KOPT-K1 (cell line): Measurements from ENCODE around the gene RPA3.

Source experiments
- H3K27ac ChIP-seq: fragments of 200-600 bp; sonication (generic); 2 replicates; pipeline ENCODE4 v1.5.1; 2016; ENCODE audit warnings: antibody characterized with exemption, mild to moderate bottlenecking, low read depth, low read length; ENCODE audit not compliant: poor library complexity, severe bottlenecking
- H3K36me3 ChIP-seq: fragments of 200-600 bp; sonication (generic); 2 replicates; pipeline ENCODE4 v1.5.1; 2017; ENCODE audit warnings: antibody characterized with exemption, mild to moderate bottlenecking, low read length, moderate library complexity; ENCODE audit not compliant: insufficient read depth
- H3K9me3 ChIP-seq: fragments of 200-600 bp; sonication (generic); 2 replicates; pipeline ENCODE4 v1.5.1; 2017; ENCODE audit warnings: antibody characterized with exemption, low read length, mild to moderate bottlenecking; ENCODE audit not compliant: insufficient read depth, poor library complexity, severe bottlenecking

RPA3 gene

GRCh38 chr7:7718492-7718891, at the start of gene RPA3:
TSS of gene RPA3 (minus strand) at chr7:7718607. CDS start at chr7:7640418, 78,189 bp downstream.
- Histone ChIP-seq H3K9me3 (peaks cover 6% of the 10 kb centered on the region), H3K27ac (peak within 1 kb of the TSS; percentile 74), H3K36me3 (no peaks in the 10 kb centered on the region)

DNA sequence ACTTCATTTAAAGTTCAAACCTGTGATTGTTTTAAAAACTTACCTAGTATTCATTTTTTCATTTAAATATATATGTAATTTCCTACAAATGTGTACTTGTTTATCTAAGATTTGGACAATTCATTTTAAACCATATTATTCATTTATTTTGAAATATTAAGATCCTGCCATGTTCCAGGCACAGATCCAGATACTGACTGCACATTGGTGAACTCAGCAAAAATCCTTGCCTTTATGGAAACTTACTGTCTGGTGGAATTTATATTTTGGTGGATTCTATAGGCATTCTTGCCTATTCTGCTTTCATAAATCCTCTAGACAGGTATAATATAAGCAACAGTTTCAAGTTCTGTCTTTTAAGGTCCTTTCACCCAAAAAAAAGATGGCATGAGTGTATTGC, 48.3 kb upstream of the RPA3 start:
- no peak overlapping the region for H3K27ac ChIP-seq
- H3K36me3 ChIP-seq = no peaks in the 10 kb centered on the region
- no peaks in the 10 kb centered on the region for H3K9me3 ChIP-seq

- Histone ChIP-seq H3K36me3 (no peaks in the 10 kb centered on the region), H3K9me3 (no peaks in the 10 kb centered on the region), H3K27ac (no peak overlapping the region)
Measured at GRCh38 chr7:7765422-7765821, 47.0 kb upstream of the RPA3 start.

DNA sequence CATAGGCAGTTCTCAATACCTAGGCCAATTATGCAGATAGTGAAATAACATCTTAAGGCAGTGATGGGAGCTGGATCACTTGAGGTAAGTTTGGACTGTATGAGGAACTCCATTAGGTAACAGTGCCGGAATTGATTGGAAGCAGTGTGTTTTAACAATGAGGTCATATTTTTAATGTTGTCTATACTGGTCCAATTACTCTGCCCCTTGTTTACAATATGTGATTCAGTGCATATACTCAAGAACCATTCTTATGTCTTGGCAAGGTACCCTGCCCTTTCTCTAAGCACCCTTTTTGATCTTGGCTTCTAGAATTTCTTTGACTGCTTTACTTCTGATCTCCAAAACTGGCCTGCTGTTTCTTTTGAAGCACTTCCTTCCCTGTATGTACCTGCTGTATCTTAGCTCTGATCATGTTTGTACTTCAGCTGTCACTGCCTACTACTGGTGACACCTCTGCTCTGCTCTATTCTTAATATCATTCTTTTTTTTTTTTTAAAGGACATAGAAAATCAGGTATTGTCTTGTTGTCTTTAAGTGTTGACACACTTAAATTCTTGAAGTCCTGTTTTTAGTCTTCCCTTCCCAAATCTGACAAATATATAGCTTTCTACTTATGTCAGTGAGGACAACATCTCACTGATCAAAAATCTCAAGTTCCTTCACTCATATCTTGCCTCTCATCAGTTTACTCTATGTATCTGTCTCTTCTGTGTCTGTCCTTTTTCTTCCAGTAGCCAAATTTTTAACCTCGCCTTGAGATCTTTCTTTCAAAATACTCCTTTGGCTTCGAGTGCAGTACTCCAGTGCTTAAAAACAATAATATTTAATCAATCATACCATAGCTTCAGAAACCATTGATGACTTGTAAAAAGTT, 46.4 kb upstream of the RPA3 start:
- Histone ChIP-seq H3K9me3 (no peaks in the 10 kb centered on the region), H3K36me3 (no peaks in the 10 kb centered on the region), H3K27ac (no peak overlapping the region)

- H3K9me3 ChIP-seq = no peaks in the 10 kb centered on the region
- H3K36me3 ChIP-seq = no peaks in the 10 kb centered on the region
- peak overlapping the region; percentile 80 for H3K27ac ChIP-seq
Measured at GRCh38 chr7:7761974-7762779, 43.8 kb upstream of the RPA3 start.

DNA sequence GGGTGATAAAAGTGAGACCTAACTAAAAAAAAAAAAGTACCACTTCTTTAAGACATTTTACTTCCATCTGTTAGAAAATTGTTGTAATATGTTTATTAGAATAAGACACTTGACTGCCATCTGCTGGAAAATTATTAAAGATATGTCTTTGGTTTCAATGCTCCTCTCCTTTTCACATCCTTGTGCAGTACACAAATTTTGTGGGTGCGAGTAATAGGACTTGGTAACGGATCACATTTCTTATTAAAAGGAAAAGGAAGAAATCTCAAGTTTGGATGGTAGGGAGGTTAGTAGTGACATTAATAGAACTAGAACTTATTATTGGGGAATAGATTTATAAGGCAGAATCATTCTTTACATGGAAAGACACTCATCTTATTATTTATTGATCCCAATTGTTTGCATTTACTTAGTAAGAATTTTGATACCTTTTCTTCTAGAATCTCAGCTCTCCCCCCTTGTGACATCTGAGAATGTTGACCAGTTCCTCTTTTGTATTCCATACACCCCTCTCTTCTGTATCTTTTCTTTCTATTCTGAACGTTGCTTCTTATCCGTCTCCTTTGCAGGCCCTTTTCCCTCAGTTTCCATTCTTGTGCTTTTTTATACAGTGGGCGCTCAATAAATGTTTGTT, 43.0 kb upstream of the RPA3 start:
- Histone ChIP-seq H3K27ac (peak overlapping the region; percentile 80), H3K36me3 (no peaks in the 10 kb centered on the region), H3K9me3 (no peaks in the 10 kb centered on the region)

DNA sequence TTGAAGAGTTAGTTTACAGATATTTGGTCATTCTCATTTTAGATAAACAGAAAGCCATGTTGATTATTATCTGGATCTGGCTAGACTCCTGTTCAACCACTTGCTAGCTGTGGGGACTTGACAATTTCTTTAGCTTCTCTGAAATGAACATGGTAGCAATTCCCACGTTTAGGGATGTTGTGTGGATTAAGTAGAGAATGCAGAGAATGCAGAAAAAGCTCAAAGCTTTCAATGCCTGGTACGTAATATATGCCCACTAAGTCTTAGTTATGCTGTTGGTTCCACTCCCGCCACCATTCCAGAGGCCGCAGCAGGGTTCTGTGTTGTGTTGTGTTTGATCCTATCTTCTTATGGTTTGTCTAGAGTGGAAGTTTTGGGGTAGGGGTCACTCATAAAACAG, 39.2 kb upstream of the RPA3 start:
- Histone ChIP-seq H3K9me3 (no peaks in the 10 kb centered on the region), H3K27ac (no peak overlapping the region), H3K36me3 (no peaks in the 10 kb centered on the region)

DNA sequence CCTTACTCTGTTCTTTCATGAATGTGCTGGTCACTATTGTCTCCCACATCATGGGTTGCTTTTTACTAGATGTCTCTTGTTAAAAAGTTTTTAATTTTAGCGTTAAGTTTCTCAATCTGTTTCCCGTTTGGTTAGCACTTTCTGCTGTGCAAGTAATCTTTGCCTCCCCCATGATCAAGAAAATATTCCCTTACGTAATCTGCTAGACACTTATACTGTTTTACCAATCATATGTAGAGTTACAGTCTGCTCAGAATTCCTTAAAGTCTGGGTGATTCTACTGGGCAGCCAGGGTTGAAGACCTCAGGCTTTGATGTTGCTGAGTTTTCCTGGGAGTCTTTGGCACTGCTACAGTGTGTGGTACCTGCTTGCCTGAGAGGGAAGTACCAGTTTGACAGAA, 38.2 kb upstream of the RPA3 start:
- no peak overlapping the region for H3K27ac ChIP-seq
- no peaks in the 10 kb centered on the region for H3K36me3 ChIP-seq
- no peaks in the 10 kb centered on the region for H3K9me3 ChIP-seq

DNA sequence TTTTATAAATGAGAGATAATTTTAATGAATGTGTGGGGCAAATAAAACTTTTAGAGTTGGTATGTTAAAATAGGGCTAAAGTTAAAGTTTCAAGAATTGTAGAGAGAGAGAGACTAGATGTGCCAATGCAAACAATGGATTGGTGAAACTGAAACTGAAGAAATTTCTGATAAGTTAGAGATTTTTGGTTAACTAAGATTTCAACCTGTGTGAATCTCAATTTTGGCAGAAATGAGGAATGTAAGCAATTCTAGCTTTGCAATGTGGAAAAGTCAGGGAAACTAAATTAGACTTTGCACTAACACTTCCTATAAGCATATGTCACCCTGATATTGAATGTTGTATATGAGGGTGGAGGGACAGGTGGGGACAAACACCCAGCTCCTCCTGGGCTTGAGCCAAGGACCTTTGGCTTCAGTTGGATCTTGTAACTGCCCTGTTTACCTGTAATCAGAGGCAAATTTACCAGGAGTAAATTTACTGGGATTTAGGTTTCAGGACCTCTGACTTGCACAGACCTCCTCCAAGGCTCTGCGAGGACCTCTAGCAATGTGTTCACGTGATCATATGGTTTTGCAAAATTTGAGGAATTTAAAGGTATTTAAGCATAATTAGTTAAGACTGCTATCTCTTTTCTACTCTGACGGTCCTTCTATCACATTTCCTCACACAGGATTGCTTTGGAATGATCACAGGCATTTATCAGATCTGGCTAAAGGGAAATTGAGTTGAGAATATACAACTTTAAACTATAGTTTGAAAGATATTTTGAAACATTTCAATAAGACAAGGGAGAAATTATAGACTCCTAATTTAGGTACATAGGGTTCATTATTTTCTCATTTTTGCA, 33.1 kb upstream of the RPA3 start:
- Histone ChIP-seq H3K9me3 (no peaks in the 10 kb centered on the region), H3K27ac (no peak overlapping the region), H3K36me3 (no peaks in the 10 kb centered on the region)

GRCh38 chr7:7750571-7751242, 32.3 kb upstream of the RPA3 start:
- H3K9me3 ChIP-seq = no peaks in the 10 kb centered on the region
- H3K36me3 ChIP-seq = no peaks in the 10 kb centered on the region
- H3K27ac ChIP-seq = no peak overlapping the region

DNA sequence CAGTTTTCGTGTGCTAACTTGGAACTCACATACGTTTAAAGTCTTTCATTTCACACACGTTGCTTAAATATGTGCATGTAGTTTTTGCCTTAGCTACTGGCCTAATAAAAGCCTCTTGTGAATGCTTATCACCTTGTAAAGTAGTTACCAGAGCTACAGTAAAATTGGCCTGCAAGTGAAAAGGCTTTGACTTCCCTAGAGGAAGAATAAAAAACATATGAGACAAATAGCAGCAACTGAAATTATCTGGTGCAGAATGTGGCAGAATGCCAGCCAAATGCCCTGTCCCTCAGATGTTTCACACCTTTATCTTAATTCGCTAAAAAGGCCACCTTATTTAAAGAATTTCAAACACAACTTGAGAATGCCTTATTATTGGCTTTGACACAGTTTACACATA, 28.1 kb upstream of the RPA3 start:
- Histone ChIP-seq H3K9me3 (no peaks in the 10 kb centered on the region), H3K36me3 (no peaks in the 10 kb centered on the region), H3K27ac (no peak overlapping the region)

GRCh38 chr7:7745966-7746365, 27.6 kb upstream of the RPA3 start:
- H3K36me3 ChIP-seq = no peaks in the 10 kb centered on the region
- no peaks in the 10 kb centered on the region for H3K9me3 ChIP-seq
- no peak overlapping the region for H3K27ac ChIP-seq

DNA sequence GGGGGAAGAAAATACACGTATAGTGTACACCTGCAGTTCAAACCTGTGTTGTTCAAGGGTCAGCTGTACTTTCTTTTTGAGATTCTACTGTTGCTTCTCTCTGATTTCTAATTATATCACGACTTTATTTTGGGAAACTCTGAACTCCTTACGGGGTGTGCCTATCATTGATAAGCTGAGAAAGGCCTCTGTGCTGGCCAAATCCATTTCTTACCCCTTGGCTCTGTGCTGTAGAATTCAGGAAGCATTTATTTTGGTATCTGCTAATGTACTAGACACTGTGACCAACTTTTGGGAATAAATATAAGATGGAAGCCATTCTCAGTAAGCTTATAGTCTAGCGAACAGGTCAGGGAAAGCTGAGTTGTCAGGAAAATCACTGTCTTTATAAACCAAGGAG, 26.9 kb upstream of the RPA3 start:
- H3K36me3 ChIP-seq = no peaks in the 10 kb centered on the region

DNA sequence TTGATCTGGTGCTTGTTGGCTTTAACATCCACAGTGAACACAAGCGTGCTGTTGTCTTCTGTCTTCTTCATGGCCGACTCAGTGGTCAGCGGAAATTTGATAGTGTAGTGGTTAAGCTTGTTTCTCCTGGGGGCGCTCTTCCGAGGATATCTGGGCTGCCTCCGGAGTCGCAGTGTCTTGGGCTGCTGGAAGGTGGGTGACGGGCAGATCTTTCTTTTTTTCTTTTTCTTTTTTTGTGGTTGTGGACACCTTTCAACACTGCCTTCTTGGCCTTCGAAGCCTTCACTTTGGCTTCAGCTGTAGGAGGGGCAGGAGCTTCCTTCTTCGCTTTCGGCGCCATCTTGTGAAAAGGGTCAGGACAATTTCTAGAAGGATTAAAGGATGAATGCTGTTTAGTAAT, 23.8 kb upstream of the RPA3 start:
- Histone ChIP-seq H3K36me3 (no peaks in the 10 kb centered on the region), H3K27ac (no peak overlapping the region), H3K9me3 (no peaks in the 10 kb centered on the region)

More for the DNA sequence above, 26.9 kb upstream of the RPA3 start:
- Histone ChIP-seq H3K27ac (no peak overlapping the region), H3K9me3 (no peaks in the 10 kb centered on the region)
